Fibroblast of upper back skin (primary cell): ENCODE results near the gene GGACT.

Experiments used
- DNase-seq: peaks from one replicate; pipeline ENCODE4 v3.0.0-alpha.2; 2013

The GGACT gene

DNA sequence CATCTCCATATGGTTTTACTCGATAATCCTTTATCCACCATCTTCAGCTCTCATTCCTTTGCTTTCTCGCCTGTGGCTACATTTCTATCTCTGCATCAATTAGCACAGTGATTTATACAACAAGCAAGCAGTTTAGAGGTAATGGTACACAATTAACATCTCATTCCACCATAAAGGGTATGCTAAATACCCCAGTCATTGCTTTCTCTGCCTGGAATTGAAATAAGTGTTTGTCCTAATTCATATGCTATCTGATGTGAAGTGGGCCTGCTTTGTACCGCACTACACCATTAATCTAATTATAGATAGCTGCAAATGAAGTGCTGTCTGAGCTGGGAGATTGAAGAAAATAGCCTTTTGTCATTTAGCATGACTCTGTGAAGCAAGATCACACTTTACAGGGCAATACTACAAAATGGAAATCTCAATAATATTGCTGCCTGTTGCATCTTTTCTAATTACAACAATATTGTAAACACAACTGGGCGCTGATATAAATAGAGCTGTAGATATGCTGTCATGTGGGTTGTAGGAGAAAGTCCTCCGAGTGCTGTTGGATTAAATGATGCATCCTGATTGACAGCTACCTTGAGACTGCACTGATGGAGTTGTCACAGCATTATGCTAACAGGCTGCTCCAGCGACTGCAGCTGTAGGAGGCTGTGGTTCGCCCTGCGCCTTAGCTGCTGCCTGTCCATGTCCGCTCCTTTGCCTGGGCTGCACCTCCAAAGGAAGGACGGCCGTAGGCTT is 78.2 kb downstream of the GGACT start:
- DNase-seq, result no peak

DNA sequence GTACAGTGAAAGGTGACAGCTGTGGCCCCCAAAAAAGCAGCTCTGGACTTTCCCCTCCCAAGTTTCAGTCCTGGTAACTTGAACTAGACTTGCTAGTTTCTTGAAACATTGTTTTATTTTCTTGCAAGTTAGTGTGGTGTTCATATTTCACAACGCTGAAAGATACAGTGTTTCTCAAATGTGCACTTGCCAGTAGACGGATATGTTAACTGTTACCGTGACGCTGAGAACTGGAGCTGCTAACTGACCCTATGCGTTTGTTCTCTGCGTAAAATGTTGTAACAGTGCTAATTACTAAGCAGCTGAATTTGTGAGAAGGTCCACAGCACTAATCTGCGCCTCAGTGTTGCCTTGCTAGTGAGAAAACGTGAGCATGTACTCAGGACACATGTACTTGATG is 79.6 kb downstream of the GGACT start:
- DNase-seq, result no peak

DNA sequence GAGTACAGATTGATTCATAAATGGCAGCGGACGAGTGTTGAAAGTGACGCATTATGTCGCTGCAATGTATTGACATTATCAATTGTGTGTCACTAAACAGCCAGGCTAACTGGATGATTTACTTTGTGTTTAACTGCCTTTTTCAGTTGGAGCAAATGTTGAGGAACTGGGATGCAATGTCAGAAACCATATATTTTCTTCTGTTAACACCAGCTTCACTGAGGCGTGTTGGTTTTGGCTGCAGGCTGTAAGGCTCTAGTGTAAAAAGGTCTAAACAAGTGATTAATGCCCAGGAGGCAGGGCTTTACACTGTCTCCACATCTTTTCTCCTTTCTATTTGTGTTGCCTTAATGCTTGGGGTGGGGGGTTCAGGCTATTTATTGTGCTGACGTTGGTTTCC is 80.1 kb downstream of the GGACT start:
- DNase-seq, result no peak

DNA sequence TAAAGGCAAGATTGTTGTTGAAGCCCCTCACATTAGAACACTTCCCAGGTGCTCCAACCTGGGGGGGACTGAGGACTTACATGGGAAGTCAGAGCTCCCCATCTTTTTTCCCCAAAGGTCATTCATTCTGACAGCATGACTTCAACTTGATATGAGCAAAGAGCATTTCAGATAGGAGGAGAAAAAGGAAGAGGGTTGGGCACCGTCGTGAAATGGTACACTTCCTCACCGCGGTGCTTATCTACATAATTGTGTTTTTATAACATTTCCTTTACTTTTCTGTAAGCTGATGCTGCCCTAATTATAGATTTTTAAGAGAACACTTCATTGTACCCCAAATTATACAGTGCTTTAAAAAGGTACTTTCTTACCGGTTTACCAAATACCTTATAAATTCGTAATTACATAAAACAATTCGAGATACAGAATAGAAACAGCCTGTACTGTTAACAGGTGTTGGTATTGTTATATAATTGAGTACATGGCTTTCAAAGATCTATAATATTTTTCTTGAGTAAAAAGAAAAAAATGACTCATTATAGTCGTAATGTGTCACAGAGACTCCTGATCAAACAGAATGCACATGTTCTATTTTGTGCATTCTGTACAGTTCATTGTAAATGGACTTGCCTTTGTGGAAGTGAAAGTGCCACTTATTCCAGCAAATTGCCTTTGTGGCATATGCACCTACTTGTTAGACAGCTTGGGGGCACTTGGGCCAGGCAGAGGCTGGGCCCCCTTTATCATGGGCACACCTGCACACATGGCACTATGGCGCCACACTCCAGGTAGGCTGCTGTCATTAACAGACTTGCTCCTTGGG is 81.8 kb downstream of the GGACT start:
- no peak for DNase-seq

DNA sequence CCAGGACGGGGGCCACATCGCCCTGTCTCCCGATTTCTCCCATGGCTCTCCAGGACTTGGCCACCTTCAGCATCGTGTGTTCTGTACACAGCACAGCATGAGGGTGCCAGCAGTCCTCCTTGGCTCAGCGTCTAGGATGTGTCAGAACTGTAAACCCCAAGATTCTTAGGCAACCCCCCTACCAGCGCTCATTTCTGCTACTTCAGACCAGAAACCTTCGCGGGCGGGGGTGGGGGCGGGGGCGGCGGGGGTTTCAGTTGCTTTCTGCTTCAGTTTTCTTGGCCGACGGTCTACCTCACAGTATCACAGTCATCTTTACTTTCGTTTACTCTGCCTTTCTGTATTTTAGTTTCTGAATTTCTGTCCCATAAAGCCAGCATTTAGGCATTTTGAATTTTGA is 82.4 kb downstream of the GGACT start:
- no peak for DNase-seq

DNA sequence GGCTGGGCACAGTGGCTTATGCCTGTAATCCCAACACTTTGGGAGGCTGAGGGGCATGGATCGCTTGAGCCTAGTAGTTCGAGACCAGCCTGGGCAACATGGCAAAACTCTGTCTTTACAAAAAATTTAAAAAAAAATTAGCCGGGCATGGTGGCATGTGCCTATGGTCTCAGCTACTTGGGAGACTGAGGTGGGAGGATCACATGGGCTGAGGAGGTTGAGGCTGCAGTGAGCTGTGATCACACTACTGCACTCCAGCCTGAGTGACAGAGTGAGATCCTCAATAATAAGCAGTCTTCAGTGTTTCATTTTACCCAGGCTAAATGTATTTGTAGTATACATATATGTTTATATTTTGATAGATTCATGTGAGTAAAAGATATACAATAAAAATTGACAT is 85.0 kb downstream of the GGACT start:
- DNase-seq, result no peak

DNA sequence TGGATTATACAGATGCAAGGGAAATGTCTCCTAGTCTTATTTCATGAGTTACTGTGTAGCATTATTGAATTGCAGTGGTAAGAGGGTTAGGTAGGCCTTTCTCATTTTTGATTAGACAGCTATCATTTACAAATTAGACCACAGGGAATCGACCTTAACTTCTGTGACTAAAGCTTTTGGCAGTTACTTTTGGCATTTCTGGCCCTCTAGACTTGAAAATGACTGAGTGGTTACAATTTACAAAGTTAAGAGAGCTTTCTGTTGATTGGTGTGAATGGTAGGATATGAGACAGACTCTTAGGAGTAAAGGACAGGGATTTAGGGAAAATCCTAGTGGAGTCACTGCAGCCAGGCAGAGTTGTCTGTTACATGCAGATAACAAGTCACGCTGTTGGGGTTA is 86.1 kb downstream of the GGACT start:
- peak; percentile 54 for DNase-seq

DNA sequence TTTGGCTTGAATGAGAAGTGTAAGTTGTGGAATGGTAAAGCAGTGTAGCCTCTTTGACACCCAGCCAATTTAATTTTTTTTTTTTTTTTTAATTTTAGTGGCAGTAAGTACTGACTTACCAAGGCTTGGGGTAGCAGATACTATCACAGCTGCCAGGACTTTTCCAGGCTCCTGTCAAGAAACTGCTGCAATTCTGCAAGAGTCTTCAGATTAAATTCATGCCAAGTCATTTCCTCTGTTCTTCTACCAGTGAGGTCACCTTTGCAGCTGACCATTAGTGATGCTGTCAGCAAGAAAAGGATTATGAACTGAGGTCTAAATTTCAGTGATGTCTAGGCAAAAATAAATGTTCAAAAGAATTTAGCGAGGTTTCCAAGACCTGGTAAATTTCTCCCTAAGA is 91.2 kb downstream of the GGACT start:
- DNase-seq, result peak; percentile 63

DNA sequence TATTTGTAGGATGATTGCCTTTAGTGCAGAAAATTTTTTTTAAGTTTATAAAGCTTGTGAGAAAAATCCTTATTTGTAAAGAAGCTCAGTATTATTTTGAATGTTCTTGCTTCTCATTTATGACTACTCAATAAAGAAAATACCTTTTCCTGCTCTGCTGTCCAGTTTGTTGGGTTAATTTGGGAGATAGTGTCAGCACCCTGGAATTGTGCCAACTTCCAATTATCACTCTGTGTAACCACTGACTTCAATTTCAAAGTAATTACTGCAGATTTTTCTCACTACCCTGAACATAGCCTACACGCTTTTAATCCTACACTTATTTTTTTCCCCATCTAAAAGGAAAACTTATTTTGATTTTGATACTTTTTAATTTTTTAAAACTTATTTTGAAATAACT is 93.1 kb downstream of the GGACT start:
- no peak for DNase-seq

DNA sequence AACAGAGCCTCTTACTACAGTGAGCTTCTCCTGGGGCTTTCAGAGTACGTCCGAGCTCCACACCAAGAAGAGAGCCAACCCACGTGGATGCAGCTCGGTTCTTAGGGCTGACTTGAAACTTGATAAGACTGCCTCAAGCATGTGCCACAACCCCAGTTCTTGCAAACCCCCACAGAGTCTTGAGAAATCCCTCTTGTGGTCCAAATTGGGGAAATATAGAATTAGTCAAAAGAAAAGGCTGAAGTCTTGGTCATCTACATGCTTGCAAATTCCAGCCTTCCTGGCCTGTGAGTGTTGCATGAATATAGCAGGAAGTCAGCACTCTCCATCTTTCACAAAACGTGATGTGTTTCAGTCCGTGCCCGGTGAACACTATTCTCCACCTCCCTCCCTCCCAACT is 95.2 kb downstream of the GGACT start:
- DNase-seq, result peak; percentile 19

DNA sequence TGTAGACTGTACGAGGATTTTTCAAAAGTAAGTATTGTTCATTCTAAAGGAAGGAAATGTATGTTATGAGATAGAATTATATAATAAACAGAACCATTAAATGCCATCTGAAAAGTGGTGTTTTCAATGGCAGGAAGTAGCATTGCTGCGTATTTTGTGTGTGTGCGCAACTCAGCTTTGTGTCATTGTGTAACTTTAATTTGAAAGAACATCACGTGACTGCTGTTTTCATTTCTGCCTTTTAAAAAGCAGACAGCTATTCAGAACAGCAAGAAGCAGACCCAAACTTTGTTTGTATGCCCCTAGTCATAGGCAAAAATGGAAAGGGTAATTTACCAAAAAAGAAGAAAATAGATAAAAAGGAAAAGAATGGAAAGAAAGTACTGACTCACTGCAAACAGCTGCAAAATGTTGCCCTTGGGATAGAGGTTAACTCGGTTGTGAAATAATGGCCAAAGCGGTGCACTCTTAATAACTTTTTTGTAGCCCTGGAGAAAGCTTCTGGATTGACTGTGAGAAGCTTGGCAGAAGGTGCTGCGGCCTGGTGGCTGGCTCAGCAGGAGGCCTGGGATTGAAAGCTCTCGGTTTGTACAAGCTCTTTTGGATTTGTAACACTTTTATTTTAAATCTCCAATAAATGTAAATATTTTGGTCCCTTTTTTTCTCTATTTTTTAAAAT is 97.3 kb downstream of the GGACT start:
- DNase-seq, result peak; percentile 74

DNA sequence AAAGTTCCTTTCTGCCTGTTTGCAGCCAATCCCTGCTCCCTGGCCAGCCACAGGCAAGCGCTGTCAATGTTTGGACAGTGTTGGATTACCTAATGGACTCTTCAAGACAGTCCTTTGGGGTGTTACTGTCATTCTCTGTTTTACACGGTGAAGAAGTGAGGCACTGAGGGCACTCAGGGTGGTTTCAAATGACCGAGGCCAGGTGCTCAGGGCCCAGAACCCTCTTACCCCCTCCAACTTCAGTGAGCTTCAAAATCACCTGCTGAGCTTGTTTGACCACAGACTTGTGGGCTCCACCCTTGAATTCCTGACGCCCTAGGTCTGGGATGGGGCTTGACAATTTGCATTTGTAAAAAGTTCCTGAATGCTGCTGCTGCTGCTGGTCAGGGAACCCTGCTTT is 97.9 kb downstream of the GGACT start:
- no peak for DNase-seq

DNA sequence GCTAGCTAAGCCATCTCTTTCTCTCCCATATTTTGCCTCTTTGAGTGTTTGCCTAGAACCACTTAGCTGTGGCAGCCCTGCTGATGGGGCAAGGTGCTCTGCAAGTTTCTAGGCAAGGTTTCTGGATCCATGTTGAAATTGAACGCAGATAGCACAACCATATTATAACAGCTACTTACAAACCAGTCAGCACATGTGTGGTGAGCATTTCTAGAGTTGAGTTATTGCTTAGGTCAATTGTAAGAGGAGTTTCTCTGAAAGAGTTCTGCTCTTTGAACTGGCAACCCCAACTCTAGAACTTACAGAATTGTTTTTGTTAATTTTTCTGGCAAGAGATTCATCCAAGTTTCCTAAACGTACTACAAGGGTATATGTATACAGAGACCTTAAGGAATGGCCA is 103.3 kb downstream of the GGACT start:
- no peak for DNase-seq

DNA sequence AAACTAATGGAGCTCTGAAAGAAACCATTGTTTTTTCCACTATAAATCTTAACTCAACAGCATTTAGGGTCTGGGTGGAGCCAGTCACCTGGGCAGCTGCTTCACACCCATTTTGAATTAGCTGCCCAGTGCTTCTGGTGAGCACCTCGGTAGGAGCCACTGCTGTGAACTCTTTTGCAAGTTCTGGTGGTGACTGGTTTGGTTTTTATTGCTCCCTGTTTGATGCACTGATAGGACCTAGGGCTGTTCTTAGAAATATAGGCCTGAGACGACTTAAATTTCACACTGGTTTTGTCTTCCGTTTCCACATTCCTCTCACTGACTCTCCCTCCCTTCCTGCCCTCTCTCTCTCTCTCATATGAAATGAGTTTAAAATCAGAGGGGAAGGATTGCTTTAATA is 103.9 kb downstream of the GGACT start:
- no peak for DNase-seq

DNA sequence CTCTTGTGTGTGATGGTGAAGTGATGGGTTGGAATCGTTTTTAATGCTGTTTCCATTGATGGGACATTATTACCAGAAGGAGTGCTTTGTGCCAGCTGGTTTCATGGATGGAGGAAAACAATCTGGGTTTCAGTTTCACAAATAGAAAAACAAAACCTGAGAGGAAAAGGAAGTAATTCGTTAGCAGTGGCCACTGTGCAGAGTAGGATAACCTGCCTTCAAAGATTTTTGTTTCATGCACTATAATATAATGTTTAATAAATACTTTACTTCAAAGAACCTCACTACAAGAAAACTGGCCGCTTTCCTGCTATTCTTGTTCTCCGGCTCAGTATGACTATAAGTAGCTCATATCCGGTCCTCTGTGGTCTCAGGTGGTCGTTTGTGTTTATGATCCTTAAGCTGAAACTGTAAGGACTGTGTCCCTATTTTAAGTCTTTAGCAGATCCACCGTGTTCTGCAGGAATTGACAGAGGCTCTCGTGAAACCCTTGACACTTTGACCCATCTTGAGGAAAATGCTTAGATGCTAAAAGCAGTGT is 104.7 kb downstream of the GGACT start:
- no peak for DNase-seq

DNA sequence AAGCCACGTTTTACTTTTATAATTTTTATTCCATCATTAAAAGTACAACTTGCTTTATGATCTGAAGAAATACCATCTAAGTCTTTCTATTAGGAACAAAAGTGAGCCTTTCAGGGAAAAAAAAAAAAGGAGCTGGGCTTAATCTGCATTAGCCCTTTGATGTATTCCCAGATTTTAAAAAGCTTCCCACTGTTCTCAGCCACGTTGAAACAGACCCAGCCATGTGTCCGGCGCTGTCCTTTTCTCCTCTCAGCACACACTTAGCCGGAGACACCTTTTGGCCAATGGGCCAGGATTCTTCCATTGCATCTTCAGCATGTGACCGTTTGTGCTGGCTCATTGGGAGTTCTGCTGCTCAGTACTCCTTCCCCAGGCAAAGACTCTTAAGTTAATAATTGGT is 105.5 kb downstream of the GGACT start:
- no peak for DNase-seq

DNA sequence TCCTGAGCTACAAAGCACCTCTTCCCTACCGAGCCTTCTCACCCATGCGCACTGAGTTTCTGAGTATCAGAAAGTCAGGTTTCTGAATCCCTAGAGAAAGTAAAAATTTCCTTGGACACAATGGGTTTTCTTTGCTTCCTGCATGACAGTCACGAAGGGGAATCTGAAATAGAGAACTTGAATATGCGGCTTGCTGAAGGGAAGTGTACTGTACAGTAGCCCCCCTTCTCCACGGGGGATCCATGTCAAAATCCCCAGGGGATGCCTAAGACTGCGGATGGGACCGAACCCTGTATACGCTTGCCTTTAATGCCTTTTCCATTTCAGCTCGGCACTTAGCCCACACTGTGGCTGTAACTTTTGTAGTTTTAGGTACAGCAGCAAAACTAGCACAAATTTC is 107.9 kb downstream of the GGACT start:
- DNase-seq, result no peak
